ENCODE results near the gene MSI2. TPM values are rescaled to one million over a fixed set of nuclear protein-coding genes. Genes with fewer than 3 reads are reported as not detected.

MSI2 gene
- total RNA-seq, 2 experiments from 2014 or later, result 131 to 164 TPM

DNA sequence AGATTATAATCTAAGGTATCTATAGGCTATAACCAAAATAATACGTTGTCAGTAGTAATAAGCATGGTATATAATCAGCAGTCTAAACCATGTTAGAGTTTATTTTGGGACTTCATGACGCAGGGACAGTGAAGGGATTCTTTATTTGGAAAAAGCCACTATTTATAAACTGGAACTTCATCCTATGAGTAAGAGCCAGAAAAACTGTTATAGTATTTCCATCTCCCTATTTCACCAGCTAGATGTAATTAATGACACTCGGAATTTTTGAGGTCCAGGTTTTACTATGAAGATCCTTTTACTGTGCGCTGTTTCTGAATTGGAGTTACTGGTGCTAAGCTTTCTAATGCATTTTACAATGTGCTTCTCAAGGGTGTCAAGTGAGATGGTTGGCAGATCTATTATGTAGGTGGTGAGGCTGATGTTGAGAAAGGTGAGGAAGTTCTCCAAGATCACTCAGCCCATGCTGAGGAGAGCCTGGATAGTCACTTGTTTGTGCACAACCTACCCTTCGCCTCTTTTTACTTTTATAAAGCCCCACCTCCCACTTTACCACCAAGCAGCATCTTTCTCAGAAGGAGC, 149.3 kb downstream of the MSI2 start:
- no peaks in the 10 kb centered on the region for H4K20me1 ChIP-seq (ENCODE audit: insufficient read depth, low read length)
- TF ChIP-seq, protein P1, sequence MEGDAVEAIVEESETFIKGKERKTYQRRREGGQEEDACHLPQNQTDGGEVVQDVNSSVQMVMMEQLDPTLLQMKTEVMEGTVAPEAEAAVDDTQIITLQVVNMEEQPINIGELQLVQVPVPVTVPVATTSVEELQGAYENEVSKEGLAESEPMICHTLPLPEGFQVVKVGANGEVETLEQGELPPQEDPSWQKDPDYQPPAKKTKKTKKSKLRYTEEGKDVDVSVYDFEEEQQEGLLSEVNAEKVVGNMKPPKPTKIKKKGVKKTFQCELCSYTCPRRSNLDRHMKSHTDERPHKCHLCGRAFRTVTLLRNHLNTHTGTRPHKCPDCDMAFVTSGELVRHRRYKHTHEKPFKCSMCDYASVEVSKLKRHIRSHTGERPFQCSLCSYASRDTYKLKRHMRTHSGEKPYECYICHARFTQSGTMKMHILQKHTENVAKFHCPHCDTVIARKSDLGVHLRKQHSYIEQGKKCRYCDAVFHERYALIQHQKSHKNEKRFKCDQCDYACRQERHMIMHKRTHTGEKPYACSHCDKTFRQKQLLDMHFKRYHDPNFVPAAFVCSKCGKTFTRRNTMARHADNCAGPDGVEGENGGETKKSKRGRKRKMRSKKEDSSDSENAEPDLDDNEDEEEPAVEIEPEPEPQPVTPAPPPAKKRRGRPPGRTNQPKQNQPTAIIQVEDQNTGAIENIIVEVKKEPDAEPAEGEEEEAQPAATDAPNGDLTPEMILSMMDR (conservative IDR thresholded peaks at IDR 0.05; ENCODE audit: low read length), result no peak
- TF ChIP-seq EZH2phosphoT487 (IDR thresholded peaks at IDR 0.05; ENCODE audit: borderline replicate concordance, low read depth, low read length), result no peak
- H3K9me2 ChIP-seq (ENCODE audit: insufficient read depth, low read length), result no peaks in the 10 kb centered on the region
- no peak overlapping the region for H3K4me2 ChIP-seq (ENCODE audit: low read length)
- DNase-seq (ENCODE audit: low spot score), result no peak
- ChIA-PET POLR2A (interaction anchor here (0.9 kb wide), 1 partner anchor 8 kb away, joined by 4 read pairs; no protein-coding TSS in a partner anchor), CTCF (ENCODE audit: unreplicated experiment) (no interaction called here)
- H3K4me3 ChIP-seq (ENCODE audit: low read depth, low read length, poor library complexity, severe bottlenecking), result no peak overlapping the region
- H3K79me2 ChIP-seq (ENCODE audit: insufficient read depth, low read depth, low read length), result peaks cover 4% of the 10 kb centered on the region; the same call in 1 of the 2 replicates
- intact Hi-C loops (cut with micrococcal nuclease; ENCODE audit: unreplicated experiment), result no loop called here
- H2AFZ ChIP-seq (ENCODE audit: low read length), result no peak overlapping the region
- H3K27ac ChIP-seq (ENCODE audit: low read depth, low read length, poor library complexity, severe bottlenecking), result no peak overlapping the region
- peaks cover 34% of the 10 kb centered on the region for H3K36me3 ChIP-seq (ENCODE audit: insufficient read depth, low read length)
- H3K9me3 ChIP-seq (ENCODE audit: low read length), result no peaks in the 10 kb centered on the region
- BruUV-seq (replicated peaks), result no TSS peak
- peaks cover 58% of the 10 kb centered on the region for H3K4me1 ChIP-seq (ENCODE audit: insufficient read depth, low read length, poor library complexity, severe bottlenecking)

DNA sequence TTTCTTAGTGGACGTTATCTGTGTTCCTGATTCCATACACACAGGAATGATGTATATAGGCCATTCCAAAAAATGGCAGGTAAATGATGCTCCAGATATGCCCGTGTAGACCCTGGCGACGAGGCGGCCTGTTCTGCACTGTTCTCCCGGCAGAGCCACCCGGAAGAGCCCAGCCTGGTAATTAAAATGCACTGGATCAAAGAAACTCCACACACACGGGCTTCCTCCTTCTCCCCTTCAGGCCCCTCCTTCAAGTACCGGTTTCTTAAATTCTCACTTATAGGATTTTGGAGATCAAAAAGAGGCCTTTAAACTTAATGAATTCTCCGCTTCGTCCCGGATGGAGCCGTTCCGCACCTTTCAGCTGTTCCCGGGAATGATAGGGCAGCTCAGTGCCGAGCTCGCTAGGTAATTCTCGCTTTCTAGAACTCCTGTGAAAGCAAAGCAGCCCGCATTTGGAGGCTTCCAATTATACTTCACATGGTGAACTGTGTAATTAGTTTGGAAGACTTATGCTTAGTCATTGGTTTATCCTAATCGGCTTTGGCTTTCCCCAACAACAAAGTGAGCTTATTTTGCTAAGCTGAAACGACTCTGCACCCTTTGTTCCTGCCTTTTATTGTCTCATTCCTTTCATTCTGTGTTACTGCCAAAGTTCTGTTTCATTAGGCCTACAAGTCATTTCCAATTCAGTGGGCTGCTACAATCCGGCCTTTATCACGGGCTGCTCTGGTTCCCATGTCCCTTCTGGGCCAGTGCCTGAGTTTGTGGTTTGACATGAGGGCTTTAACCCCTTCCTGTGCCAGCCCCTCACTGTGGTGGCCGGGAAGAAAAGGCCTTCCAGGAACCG, 150.0 kb downstream of the MSI2 start:
- H3K4me2 ChIP-seq (ENCODE audit: low read length), result no peak overlapping the region
- H3K36me3 ChIP-seq (ENCODE audit: insufficient read depth, low read length), result peaks cover 32% of the 10 kb centered on the region
- DNase-seq (ENCODE audit: low spot score), result no peak
- no peaks in the 10 kb centered on the region for H3K9me3 ChIP-seq (ENCODE audit: low read length)
- ChIA-PET CTCF (ENCODE audit: unreplicated experiment) (interaction anchor here (0.6 kb wide), 2 partner anchors 84 to 427 kb away, joined by 3 to 5 read pairs; no protein-coding TSS in a partner anchor), POLR2A (interaction anchor here (1.3 kb wide), 1 partner anchor 13 kb away, joined by 4 read pairs; no protein-coding TSS in a partner anchor)
- no peaks in the 10 kb centered on the region for H3K9me2 ChIP-seq (ENCODE audit: insufficient read depth, low read length)
- intact Hi-C loops (cut with micrococcal nuclease; ENCODE audit: unreplicated experiment), result no loop called here
- H4K20me1 ChIP-seq (ENCODE audit: insufficient read depth, low read length), result no peaks in the 10 kb centered on the region
- no peak overlapping the region for H2AFZ ChIP-seq (ENCODE audit: low read length)
- BruUV-seq (replicated peaks), result no TSS peak
- no peak for TF ChIP-seq EZH2phosphoT487 (IDR thresholded peaks at IDR 0.05; ENCODE audit: borderline replicate concordance, low read depth, low read length)
- TF ChIP-seq, protein P1 (conservative IDR thresholded peaks at IDR 0.05; ENCODE audit: low read length), result no peak
- no peak overlapping the region for H3K27ac ChIP-seq (ENCODE audit: low read depth, low read length, poor library complexity, severe bottlenecking)
- H3K4me3 ChIP-seq (ENCODE audit: low read depth, low read length, poor library complexity, severe bottlenecking), result no peak overlapping the region
- H3K79me2 ChIP-seq (ENCODE audit: insufficient read depth, low read depth, low read length), result peaks cover 4% of the 10 kb centered on the region; the same call in 1 of the 2 replicates
- H3K4me1 ChIP-seq (ENCODE audit: insufficient read depth, low read length, poor library complexity, severe bottlenecking), result peaks cover 50% of the 10 kb centered on the region

DNA sequence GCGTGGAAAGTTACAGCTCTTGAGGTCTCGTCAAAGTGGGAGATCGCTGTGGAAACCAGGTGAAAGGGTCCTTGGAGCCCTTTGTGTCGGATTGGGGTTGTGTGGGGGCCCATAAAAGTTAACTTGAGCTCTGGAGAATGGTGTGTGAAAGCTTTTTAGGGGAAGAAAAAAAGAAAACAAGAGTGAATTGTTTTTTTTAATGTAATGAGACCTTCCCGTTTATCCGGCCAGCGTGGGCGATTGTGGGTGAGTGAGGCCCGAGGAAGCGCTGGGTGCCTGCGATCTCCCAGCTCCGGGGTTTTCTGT, 150.6 kb downstream of the MSI2 start:
- DNase-seq (ENCODE audit: low spot score), result no peak
- intact Hi-C loops (cut with micrococcal nuclease; ENCODE audit: unreplicated experiment), result no loop called here
- no TSS peak for BruUV-seq (replicated peaks)
- no peak overlapping the region for H3K4me2 ChIP-seq (ENCODE audit: low read length)
- ChIA-PET CTCF (ENCODE audit: unreplicated experiment) (no interaction called here), POLR2A (interaction anchor here (1.3 kb wide), 1 partner anchor 12 kb away, joined by 4 read pairs; no protein-coding TSS in a partner anchor)
- H3K4me1 ChIP-seq (ENCODE audit: insufficient read depth, low read length, poor library complexity, severe bottlenecking), result peaks cover 47% of the 10 kb centered on the region
- no peak overlapping the region for H2AFZ ChIP-seq (ENCODE audit: low read length)
- no peaks in the 10 kb centered on the region for H3K9me3 ChIP-seq (ENCODE audit: low read length)
- H3K9me2 ChIP-seq (ENCODE audit: insufficient read depth, low read length), result no peaks in the 10 kb centered on the region
- H4K20me1 ChIP-seq (ENCODE audit: insufficient read depth, low read length), result no peaks in the 10 kb centered on the region
- no peak overlapping the region for H3K27ac ChIP-seq (ENCODE audit: low read depth, low read length, poor library complexity, severe bottlenecking)
- H3K79me2 ChIP-seq (ENCODE audit: insufficient read depth, low read depth, low read length), result peaks cover 4% of the 10 kb centered on the region; the same call in 1 of the 2 replicates
- H3K4me3 ChIP-seq (ENCODE audit: low read depth, low read length, poor library complexity, severe bottlenecking), result no peak overlapping the region
- H3K36me3 ChIP-seq (ENCODE audit: insufficient read depth, low read length), result peaks cover 28% of the 10 kb centered on the region
- no peak for TF ChIP-seq EZH2phosphoT487 (IDR thresholded peaks at IDR 0.05; ENCODE audit: borderline replicate concordance, low read depth, low read length)
- TF ChIP-seq, protein P1 (conservative IDR thresholded peaks at IDR 0.05; ENCODE audit: low read length), result no peak
